ENCODE measurements around the gene TSC22D4. TPM values are rescaled to one million over a fixed set of nuclear protein-coding genes. Genes with fewer than 3 reads are reported as not detected.

Gene TSC22D4
- total and polyA plus RNA-seq, 2 donors (not counting 3 experiments of a cell fraction or from before 2014, with no cell fraction given): 40.1 to 84.4 TPM

Other genes starting within 250 kb of the TSC22D4 start
- not detected in 2 replicates for gene SPDYE3, start 171.5 kb downstream of the TSC22D4 start, total RNA-seq
- not detected in 2 replicates for gene SPDYE3, start 171.5 kb downstream of the TSC22D4 start, polyA plus RNA-seq
- 36.5 and 42.5 TPM in 2 replicates for gene PILRB, start 121.1 kb downstream of the TSC22D4 start, total RNA-seq
- 45.2 and 47.9 TPM in 2 replicates for gene PILRB, start 121.1 kb downstream of the TSC22D4 start, polyA plus RNA-seq
- gene PILRA, start 105.7 kb downstream of the TSC22D4 start, total RNA-seq: 0.53 and 1.3 TPM in 2 replicates
- gene PILRA, start 105.7 kb downstream of the TSC22D4 start, polyA plus RNA-seq: 0.61 and 0.67 TPM in 2 replicates
- 0.31 and 0.48 TPM in 2 replicates for gene ZCWPW1, start 50.5 kb downstream of the TSC22D4 start, total RNA-seq
- gene ZCWPW1, start 50.5 kb downstream of the TSC22D4 start, polyA plus RNA-seq: 0.30 and 0.32 TPM in 2 replicates
- 37.1 and 45.8 TPM in 2 replicates for gene MEPCE, start 49.4 kb downstream of the TSC22D4 start, total RNA-seq
- 23.3 and 24.3 TPM in 2 replicates for gene MEPCE, start 49.4 kb downstream of the TSC22D4 start, polyA plus RNA-seq
- gene PPP1R35, start 42.7 kb downstream of the TSC22D4 start, total RNA-seq: 42.4 and 46.1 TPM in 2 replicates
- 37.7 and 47.9 TPM in 2 replicates for gene PPP1R35, start 42.7 kb downstream of the TSC22D4 start, polyA plus RNA-seq
- gene SPACDR, start 15.0 kb downstream of the TSC22D4 start, total RNA-seq: 1.5 and 4.1 TPM in 2 replicates
- 1.6 and 1.9 TPM in 2 replicates for gene SPACDR, start 15.0 kb downstream of the TSC22D4 start, polyA plus RNA-seq
- gene NYAP1, start 4.7 kb upstream of the TSC22D4 start, total RNA-seq: 2.0 and 2.8 TPM in 2 replicates
- gene NYAP1, start 4.7 kb upstream of the TSC22D4 start, polyA plus RNA-seq: 0.37 and 0.46 TPM in 2 replicates
- 36.3 and 44.6 TPM in 2 replicates for gene AGFG2, start 60.0 kb upstream of the TSC22D4 start, total RNA-seq
- gene AGFG2, start 60.0 kb upstream of the TSC22D4 start, polyA plus RNA-seq: 33.6 and 47.9 TPM in 2 replicates
- 2.4 and 3.2 TPM in 2 replicates for gene SAP25, start 94.7 kb upstream of the TSC22D4 start, total RNA-seq
- gene SAP25, start 94.7 kb upstream of the TSC22D4 start, polyA plus RNA-seq: 3.2 and 5.0 TPM in 2 replicates
- gene LRCH4, start 106.9 kb upstream of the TSC22D4 start, total RNA-seq: 56.1 and 61.5 TPM in 2 replicates
- 32.1 and 40.6 TPM in 2 replicates for gene LRCH4, start 106.9 kb upstream of the TSC22D4 start, polyA plus RNA-seq
- 0.35 and 0.38 TPM in 2 replicates for gene FBXO24, start 107.1 kb upstream of the TSC22D4 start, total RNA-seq
- gene FBXO24, start 107.1 kb upstream of the TSC22D4 start, polyA plus RNA-seq: 0.16 and 0.37 TPM in 2 replicates
- gene PCOLCE, start 123.1 kb upstream of the TSC22D4 start, total RNA-seq: 4.3 and 4.7 TPM in 2 replicates
- 1.2 and 2.5 TPM in 2 replicates for gene PCOLCE, start 123.1 kb upstream of the TSC22D4 start, polyA plus RNA-seq
- 24.2 and 24.4 TPM in 2 replicates for gene MOSPD3, start 133.3 kb upstream of the TSC22D4 start, total RNA-seq
- gene MOSPD3, start 133.3 kb upstream of the TSC22D4 start, polyA plus RNA-seq: 40.7 and 53.5 TPM in 2 replicates
- 0.60 and 0.95 TPM in 2 replicates for gene TFR2, start 162.3 kb upstream of the TSC22D4 start, total RNA-seq
- 0.32 and 0.37 TPM in 2 replicates for gene TFR2, start 162.3 kb upstream of the TSC22D4 start, polyA plus RNA-seq
- gene ACTL6B, start 177.2 kb upstream of the TSC22D4 start, total RNA-seq: not detected in 2 replicates
- not detected in 2 replicates for gene ACTL6B, start 177.2 kb upstream of the TSC22D4 start, polyA plus RNA-seq
- gene GNB2, start 194.5 kb upstream of the TSC22D4 start, total RNA-seq: 297 and 300 TPM in 2 replicates
- gene GNB2, start 194.5 kb upstream of the TSC22D4 start, polyA plus RNA-seq: 433 and 502 TPM in 2 replicates
- 37.3 and 46.3 TPM in 2 replicates for gene GIGYF1, start 215.0 kb upstream of the TSC22D4 start, total RNA-seq
- gene GIGYF1, start 215.0 kb upstream of the TSC22D4 start, polyA plus RNA-seq: 13.6 and 17.2 TPM in 2 replicates
- gene POP7, start 226.9 kb upstream of the TSC22D4 start, total RNA-seq: 47.4 and 48.0 TPM in 2 replicates
- gene POP7, start 226.9 kb upstream of the TSC22D4 start, polyA plus RNA-seq: 48.8 and 68.2 TPM in 2 replicates
- gene EPO, start 241.3 kb upstream of the TSC22D4 start, total RNA-seq: not detected in 2 replicates
- gene EPO, start 241.3 kb upstream of the TSC22D4 start, polyA plus RNA-seq: not detected in 2 replicates